ENCODE results near the gene THOC5. TPM values are rescaled to one million over a fixed set of nuclear protein-coding genes. Genes with fewer than 3 reads are reported as not detected.

THOC5 gene
- total and polyA plus RNA-seq, 2 of the 4 experiments (the other 2 are of a cell fraction): 68.4 to 73.7 TPM

- Histone ChIP-seq H4K8ac (ENCODE audit: low read depth in 2 of 2, low read length in 2 of 2) (no peak overlapping the region), H3K14ac (replicated peaks; ENCODE audit: low read depth, low read length) (no peak overlapping the region), H3K36me3 (ENCODE audit: control insufficient read depth, insufficient read depth, low read length) (peaks cover 44% of the 10 kb centered on the region), H4K20me1 (ENCODE audit: insufficient read depth, low read length) (no peaks in the 10 kb centered on the region), H2AFZ (replicated peaks; ENCODE audit: low read length, poor library complexity) (no peak overlapping the region), H4K91ac (ENCODE audit: insufficient read depth, low read depth, low read length) (no peak overlapping the region), H3K4me1 (ENCODE audit: control insufficient read depth, insufficient read depth, low read length) (no peaks in the 10 kb centered on the region), H3K27me3 (ENCODE audit: control insufficient read depth, insufficient read depth, low read length) (no peaks in the 10 kb centered on the region), H2BK20ac (ENCODE audit: low read depth, low read length) (no peak overlapping the region), H3K4me2 (ENCODE audit: low read depth, low read length) (no peak overlapping the region), H3K9ac (ENCODE audit: low read depth, low read length) (no peak overlapping the region), H3K9me3 (ENCODE audit: control insufficient read depth, insufficient read depth, low read length) (no peaks in the 10 kb centered on the region), H4K5ac (ENCODE audit: low read depth, low read length) (no peak overlapping the region), H3K18ac (ENCODE audit: low read depth, low read length) (no peak overlapping the region), H3K56ac (ENCODE audit: extremely low read depth, insufficient read depth, low read length) (no peak overlapping the region), H2AK5ac (ENCODE audit: low read depth, low read length) (no peak overlapping the region), H3K79me1 (ENCODE audit: low read depth in 1 of 2, low read length in 2 of 2) (no peaks in the 10 kb centered on the region; a peak in 1 of 4 replicates), H3K23ac (ENCODE audit: low read depth, low read length) (no peak overlapping the region), H3K4me3 (ENCODE audit: insufficient read depth, low read depth, low read length) (no peak overlapping the region), H3K9me1 (ENCODE audit: insufficient read depth, low read length) (no peaks in the 10 kb centered on the region), H3K27ac (ENCODE audit: insufficient read depth, low read length) (no peak overlapping the region), H2AK9ac (replicated peaks; ENCODE audit: low read depth, low read length, poor library complexity) (no peak overlapping the region), H2BK5ac (ENCODE audit: low read depth, low read length, poor library complexity, severe bottlenecking) (no peak overlapping the region), H2BK15ac (ENCODE audit: low read depth, low read length) (no peak overlapping the region), H3K4ac (ENCODE audit: low read depth, low read length) (no peak overlapping the region), H2BK120ac (ENCODE audit: low read depth, low read length) (no peak overlapping the region)
- DNase-seq (no peak), ATAC-seq (ENCODE audit: low read depth) (no peak)
- BruUV-seq (replicated peaks): no TSS peak
- intact Hi-C loops (cut with micrococcal nuclease) (no loop called here), in situ Hi-C loops (cut with MboI; ENCODE audit: low sequenced_read_pairs) (no loop called here), dilution Hi-C loops (cut with HindIII; ENCODE audit: low sequenced_read_pairs, unreplicated experiment) (no loop called here)
- TF ChIP-seq NFE2L2 (IDR thresholded peaks at IDR 0.05; ENCODE audit: low read depth, low read length) (no peak), RCOR1 (IDR thresholded peaks at IDR 0.05; ENCODE audit: insufficient replicate concordance, low read length) (no peak), RFX5 (IDR thresholded peaks at IDR 0.05; ENCODE audit: low read depth, low read length) (no peak)
- TF ChIP-seq, protein P1, sequence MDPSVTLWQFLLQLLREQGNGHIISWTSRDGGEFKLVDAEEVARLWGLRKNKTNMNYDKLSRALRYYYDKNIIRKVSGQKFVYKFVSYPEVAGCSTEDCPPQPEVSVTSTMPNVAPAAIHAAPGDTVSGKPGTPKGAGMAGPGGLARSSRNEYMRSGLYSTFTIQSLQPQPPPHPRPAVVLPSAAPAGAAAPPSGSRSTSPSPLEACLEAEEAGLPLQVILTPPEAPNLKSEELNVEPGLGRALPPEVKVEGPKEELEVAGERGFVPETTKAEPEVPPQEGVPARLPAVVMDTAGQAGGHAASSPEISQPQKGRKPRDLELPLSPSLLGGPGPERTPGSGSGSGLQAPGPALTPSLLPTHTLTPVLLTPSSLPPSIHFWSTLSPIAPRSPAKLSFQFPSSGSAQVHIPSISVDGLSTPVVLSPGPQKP (IDR thresholded peaks at IDR 0.05; ENCODE audit: borderline replicate concordance, low read depth, low read length): no peak
- ChIA-PET POLR2A (ENCODE audit: unreplicated experiment) (no interaction called here), CTCF (no interaction called here)
- WGBS, 2 experiments (ENCODE audit: extremely low coverage in 2 of 2, insufficient read length in 1 of 2): 100% methylated on average over 3 of the region's 4 CpGs; no CpG with 5 or more reads in 1 of the 2 experiments
Measured at GRCh38 chr22:29530716-29531115, 22.8 kb downstream of the THOC5 start.
